HG02678 (cell line): ENCODE measurements around the gene THEMIS.

Experiments used
- ATAC-seq: cut with Tn5 transposase; IDR thresholded peaks from one replicate; pipeline ENCODE4 v1.9.1; 2021; ENCODE audit warnings: mild to moderate bottlenecking, moderate library complexity; ENCODE audit not compliant: unreplicated experiment

The THEMIS gene

DNA sequence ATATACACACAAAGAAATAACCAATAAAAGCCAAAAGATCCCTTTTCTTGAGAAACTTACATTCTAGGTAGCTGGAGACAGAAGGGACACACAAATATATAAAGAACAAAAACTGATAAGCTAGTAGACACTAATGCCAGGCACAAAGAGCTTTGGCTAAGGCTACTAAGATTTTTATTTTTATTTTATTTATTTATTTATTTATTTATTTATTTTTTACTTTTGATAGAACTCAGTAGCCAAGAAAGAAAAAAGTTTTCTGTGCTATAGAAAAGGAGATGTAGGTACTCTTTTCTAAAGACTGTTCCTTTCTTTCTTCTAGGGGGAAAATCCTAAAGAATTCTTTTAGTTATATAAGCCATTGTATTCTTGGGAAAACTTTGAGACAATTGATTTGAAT, 34.1 kb downstream of the THEMIS start:
- ATAC-seq = no peak

DNA sequence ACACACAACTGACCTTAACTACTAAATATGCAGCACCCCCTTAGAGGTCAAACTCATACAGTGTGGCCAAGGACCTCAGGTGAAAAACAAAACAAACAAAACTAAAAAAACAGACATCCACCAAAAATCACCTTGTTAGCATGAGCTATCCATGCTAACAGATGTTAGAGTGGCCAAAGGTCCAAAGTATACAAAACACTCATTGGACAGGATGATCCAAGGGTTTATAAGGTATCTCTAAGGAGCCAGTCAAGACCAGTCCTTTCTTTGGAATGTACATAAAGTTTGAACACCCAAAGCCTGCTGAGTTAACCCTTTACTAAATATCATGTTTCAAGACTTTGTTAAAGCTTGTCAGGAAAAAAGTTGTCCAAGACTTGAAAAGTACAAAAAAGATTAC, 35.8 kb downstream of the THEMIS start:
- no peak for ATAC-seq

DNA sequence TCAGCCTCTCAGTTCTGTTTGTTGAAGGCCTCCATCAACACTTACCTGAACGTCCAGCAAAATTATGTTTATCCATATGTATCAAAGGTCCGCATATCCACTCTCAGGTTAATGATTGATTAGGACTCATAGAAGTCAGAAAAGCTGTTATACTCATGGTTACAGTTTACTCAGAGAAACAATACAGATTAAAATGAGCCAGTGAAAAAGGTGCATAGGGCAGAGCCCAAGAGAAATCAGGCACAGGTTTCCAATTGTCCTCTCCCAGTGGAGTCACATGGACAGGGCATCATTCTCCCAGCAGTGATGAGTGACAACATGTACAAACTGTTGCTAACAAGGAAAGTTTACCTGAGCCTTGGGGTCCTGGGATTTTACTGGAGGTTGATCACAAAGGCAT, 36.2 kb downstream of the THEMIS start:
- no peak for ATAC-seq

DNA sequence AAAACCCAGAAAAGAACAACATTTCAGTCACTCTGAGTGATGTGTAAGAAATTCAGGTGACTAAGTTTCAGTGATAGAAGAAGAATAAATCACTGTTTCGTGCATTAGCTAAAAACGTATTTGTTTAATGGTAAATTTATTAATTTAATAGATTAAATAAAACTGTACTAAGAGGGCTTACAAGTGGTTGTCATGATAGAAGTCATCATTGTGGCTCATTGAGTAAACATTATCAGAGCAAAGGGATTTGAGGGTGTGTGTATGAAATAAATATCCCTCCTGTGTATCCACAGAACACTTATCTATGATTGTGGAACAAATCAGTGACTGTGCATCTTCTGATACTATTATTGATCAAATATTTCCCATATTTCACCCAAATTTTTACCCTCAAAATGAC, 40.1 kb downstream of the THEMIS start:
- ATAC-seq = no peak

DNA sequence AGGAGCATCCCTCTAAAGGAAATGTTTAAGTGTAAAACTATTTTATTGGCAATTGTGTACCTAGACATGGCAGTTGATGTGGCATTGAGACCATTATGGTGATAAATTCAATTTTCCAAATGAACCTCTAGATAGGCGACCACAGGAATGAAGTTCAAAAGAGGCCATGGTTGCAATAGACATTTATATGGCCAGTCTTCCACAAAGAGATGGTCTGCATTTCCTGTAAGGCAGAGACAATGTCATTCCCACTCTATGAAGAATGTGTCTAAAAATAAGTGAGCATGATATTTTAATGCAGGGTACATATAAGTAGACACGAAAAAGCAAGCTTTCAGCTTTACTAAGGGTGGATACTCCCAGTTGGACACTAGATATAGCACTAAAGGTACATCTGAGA, 40.9 kb downstream of the THEMIS start:
- no peak for ATAC-seq

DNA sequence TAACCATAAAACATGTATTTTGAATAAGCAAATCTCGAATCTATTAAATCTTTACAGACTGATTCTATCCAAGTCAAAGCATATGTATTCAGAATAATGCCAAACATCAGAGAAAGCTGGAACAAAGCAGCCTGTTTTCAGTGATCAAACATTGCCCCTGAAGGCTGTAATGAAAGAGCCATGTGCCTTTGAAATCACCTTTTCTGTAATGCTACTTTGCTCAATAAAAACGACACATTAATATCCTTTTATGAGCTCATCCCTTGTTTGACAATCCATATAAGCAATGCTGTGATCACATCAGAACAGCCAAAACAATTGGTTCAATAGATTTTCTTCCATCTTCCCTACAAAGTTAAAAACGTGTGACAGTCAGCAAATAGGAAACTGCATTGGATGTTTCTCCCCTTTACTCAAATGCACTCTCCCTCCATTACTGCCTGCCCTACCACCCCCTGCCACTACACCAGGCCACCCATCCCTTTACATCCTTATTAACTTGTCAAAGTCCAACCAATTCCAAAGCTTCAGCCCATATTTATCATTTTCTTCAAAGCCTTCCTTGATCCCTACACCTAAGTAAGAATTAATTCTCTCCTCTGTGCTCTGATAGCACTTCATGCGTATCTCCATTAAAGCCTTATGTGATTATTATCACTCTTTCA, 42.0 kb downstream of the THEMIS start:
- no peak for ATAC-seq

DNA sequence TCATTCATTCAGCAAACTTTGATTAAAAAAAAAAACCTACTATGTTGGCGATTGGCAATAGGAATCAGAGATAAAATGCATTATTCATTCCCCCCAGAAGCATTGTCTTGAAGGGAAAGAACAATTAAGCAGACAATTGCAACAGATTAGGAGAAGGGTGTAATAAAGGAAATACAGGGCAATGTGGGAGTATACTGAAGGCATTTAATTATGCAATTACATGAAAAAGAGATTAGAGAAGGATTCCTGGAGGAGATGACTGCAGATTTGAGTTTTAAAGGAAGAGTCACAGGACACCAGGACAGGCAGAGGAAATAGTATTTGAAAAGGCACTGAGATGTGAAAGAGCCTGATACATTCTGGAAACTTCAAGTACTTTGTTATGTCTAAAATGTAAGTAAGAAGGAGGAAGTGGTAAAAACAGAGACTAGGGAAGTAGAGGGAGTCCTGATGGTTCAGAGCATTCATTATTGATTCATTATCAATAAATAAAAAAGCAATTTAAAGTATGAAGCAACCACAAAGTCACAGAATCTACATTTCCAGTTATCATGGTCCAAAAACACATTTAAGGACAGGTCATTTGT, 43.7 kb downstream of the THEMIS start:
- ATAC-seq = no peak

DNA sequence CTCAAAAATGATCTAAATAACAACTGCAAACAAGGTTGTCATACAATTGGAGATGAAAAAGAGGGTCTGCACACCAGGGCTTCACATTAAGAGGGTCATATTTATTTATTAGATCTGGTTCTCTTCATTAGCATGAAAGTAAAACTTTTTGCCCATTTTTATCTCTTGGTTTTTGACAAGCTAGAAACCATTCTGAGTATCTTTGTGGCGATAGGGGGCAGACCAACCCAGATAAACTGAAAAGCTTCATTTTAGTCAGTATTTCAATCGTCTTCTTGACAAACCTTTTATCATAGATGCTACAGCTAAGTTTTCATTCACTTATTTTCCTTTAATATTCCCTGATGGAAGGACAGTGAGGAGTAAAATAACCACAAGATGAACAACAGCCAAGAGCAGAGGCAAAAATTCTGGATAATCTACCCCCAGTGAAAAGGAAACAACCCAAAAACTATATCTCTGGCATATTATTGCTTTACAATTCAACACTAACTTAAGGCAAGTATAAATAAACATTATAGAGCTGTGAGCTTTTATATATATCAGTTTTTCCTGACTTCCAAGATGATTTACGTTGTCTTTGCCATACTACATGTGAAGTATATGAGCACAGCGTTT, 45.2 kb downstream of the THEMIS start:
- no peak for ATAC-seq

DNA sequence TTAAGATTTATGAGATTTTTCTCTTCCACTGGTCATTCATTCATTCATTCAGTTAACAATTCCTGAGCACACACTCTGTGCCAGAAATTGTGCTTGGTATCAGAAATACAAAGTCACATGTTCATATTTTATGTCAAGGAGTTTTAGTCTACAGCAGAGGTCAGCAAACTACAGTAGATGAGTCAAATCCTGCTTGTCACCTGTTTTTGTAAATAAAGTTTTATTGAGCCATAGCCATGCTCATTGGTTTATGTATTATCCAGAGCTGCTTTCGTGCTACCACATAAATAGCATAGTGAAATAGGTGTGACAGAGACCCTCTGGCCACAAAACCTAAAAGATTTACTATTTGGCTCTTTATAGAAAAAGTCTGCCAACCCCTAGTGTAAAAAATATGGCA, 46.8 kb downstream of the THEMIS start:
- no peak for ATAC-seq

DNA sequence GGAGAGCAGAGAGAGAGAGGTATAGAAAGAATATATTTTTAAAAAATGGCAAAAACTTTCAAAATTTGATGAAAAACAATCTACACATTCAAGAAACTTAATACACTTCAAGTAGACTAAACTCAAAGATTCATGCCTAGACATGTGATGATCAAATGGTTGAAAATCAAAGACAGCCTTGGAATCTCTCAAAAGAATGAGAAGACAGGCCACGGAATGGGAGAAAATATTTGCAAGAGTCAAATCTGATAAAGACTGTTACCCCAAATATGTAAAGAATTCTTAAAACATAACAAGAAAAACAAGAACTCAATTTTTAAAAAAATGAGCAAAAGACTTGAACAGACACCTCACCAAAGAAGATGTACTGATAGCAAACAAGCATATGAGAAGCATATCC, 49.7 kb downstream of the THEMIS start:
- ATAC-seq = no peak

DNA sequence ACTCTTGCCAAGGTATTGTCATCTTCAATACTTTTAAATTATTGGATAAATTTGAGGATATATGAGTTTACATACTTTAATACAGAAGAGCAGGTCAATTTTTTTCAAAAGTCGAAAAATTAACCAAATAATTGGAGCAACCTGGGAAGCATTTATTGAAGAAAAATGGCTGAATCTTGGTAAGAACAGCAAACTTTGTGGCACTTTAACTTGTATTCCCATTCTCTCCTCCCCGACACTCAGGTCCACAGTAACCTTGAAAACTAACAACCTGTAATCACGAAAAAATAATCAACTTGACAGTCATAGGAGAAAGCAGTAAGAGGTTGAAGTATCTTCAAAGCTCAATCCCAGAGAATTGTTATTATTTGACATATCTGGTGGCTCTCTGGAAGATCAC, 55.6 kb downstream of the THEMIS start:
- no peak for ATAC-seq

DNA sequence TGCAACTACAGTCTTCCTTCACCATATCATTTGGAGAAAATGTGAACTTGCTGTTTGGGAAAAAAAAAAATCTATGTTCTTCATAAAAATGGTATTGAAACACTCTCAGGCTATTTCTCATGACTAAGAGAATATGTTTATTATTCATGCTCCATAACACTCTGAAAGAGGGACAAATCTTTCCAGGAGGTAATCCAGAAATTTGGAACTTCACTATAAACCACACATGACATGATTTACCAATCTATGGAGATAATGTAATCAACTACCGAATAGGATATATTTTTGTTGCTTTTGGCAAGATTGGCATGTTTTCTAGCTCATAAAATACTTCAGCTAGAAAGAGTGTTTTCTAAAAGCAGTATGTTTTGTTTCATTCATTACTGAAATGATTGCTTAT, 56.3 kb downstream of the THEMIS start:
- ATAC-seq = no peak

DNA sequence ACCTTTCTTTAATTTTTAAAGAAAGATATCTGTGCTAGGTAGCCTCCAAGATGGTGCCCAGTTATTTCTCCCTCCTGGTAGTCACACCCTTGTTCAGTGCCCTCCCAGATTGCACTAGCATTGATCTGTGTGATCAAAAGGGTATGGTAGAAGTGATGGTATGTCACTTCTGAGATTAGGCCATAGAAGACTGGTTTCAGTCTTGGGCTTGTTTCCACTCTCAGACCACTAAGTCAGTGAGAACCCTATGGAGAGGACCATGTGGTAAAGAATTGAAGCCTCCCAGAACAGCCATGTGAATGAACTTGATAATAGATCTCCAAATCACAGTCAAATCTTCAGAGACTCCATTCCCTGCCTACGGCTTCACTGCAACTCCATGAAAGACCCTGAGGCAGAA, 57.3 kb downstream of the THEMIS start:
- ATAC-seq = no peak

DNA sequence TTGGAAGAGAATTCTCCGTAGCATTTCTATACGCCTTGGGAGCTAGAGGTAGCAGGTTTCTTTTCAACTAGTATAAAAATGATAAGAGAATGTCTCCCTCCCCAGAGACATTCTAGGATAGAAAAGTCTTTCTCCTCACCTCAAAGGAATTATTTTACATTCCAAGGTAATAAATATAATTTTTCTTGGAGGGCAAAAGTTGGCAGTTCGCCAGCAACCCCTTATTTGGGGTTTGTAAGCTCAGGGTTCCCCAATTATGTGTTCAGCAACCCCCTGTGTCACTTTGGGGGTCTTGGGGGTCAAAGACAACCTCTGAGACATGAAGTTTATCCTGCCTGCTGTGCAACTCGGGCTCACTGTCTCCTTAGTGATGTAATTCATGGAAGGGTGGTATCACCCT, 58.3 kb downstream of the THEMIS start:
- ATAC-seq = no peak

DNA sequence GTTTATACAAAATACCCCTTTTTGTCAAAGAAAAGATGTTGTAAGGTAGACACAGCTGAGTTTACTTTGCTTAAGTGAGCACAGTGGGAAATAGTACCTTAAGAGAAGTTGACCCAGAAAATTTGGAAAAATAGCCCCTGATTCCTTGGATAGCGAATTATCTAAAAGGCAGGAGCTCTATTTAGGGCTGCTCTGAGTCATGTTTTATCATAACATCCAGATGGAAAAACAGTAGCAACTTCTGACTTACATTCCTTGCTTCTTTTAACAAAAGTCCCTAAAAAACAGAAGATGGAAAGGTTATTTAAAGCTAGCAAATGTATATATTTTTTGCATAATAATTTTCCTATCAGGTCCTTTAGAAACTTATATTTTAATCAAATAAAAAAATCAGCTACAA, 59.0 kb downstream of the THEMIS start:
- no peak for ATAC-seq

DNA sequence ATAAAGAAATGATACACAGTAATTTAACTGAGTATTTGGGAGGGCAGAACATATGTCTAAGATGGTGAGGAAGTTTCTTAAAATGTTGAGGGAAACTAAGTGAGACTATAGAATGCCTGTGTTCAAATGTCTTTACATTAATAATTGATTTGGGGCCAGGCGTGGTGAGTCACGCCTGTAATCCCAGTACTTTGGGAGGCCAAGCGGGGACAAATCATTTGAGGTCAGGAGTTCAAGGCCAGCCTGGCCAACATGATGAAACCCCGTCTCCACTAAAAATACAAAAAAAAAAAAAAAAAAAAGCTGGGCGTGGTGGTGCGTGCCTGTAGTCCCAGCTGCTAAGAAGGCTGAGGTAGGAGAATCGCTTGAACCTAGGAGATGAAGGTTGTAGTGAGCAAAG, 66.7 kb downstream of the THEMIS start:
- no peak for ATAC-seq

DNA sequence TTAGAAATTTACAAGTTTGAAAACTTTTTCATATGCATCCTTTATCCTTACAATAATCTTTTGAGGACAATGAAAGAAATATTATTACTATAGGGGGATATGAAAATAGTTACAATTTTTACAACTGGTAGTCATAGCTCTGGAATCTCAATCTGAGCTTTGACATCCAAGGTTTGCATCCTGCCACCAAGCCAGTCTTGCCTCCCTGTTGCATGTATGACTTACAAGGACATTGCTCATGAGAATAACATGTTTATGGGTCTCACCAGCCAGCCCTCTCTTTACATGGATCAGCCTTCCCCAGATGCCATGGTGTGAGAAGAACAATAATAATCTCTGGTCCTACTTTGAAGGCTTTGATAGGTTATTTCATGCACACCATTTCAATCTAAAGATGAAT, 67.5 kb downstream of the THEMIS start:
- no peak for ATAC-seq

DNA sequence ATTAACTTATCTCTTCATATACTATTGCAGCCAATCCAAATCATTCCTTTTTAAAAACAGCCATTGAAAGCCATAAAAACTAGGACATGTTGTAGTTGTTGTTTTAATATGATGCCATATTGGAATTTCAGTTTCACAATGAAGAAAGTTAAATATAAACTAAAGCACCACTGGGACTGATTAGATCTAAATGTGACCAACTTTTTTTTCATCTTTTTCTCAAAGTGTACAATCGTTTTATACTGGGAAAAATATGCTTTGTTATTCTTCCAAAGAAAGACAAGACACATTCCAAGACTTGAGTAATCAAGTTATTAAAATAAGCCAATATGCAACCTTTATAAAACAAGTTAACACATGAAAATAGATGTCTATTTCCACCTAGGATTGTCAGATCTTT, 68.5 kb downstream of the THEMIS start:
- no peak for ATAC-seq

DNA sequence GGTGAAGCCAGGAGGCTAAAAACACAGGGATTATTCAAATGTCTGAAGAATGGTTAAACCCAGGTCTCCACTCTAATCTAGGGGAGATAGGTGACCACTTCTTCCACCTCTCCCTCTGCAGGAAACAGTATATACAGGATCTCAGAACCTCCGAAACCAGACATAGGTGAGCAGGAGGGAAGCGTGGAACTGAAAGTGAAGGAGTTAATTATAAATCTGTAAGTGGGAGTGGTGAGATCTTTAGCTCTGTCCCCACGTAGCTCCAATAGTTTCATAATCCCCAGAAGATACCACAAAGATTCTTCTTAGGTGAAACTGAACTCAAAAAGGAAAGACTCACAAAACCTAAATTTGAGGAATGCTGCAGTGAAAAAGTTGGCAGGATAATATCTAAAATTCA, 76.8 kb downstream of the THEMIS start:
- ATAC-seq = no peak

DNA sequence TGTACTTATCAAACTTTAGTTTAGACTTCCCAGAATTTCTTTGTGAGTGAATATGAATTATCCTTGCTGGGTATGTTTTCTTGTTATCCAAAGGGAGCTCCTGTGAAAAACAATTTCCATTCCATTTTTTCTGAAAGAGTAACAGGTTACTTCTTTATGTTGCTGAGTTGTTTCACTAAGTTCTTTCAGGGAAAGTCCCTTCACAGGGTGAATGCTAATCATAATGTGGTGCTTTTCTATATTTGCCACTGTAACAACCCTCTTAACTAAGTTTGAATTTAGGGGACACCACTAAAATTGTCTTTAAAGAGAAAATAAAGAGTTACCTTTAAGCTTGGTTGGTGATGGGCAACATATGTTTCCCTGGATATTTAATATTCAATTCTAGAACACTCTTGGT, 79.4 kb downstream of the THEMIS start:
- ATAC-seq = no peak

DNA sequence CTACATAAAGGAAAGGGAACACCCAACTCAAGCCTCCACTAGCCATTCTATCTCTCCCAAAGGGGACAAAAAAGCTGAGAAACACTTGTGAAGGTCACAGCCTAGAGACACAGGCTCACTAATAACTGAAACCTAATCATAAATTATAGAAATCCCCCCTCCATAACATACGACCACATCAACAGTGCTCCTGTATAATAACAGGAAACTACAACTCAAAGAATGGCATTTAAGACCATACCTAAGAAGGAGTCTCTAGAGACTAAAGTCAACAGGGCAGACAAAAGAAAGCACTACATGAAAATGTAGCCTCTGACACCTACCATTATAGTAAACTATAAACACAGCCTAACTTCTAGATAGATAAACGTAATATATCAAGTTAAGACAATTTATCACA, 82.7 kb downstream of the THEMIS start:
- no peak for ATAC-seq

DNA sequence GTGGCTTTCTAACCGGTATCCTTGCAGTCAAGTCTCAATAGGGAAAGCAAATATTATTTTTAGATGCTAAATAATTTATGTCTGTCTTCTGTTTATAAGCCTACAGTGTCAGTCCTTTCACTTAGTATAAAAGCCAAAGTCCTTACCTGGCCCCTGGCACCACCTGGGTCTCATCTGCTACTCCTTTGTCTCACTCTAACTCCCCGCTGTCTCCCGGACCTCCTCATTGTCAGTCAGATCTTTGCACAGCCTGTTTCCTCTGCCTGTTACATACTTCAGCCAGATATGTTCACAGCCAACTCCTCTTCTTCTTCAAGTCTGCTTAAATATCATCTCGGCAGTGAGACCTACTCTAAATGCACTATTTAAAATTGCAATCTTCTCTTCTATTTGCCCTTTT, 84.2 kb downstream of the THEMIS start:
- no peak for ATAC-seq

DNA sequence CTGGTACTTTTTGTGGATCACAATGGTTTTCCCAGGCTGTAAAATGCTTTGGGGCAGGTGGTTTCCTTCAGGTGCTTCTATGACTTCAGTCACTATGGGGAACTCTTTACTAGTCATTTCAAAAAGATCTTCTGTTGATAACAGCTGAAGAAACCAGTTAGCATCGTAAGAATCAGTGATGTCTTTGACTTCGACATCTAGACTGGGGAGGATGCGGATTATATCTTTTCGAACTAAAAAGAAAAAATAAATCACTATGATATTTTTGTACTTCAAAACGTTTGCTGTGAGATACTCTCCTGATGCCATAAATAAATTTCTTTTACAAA, 87.2 kb downstream of the THEMIS start:
- ATAC-seq = no peak
